ENCODE data around the gene MYMK. TPM values are rescaled to one million over a fixed set of nuclear protein-coding genes. Genes with fewer than 3 reads are reported as not detected.
A peak's percentile ranks its signal among the peaks of the same experiment; 100 is the strongest.

Gene MYMK
- total RNA-seq, 1 donor from 2014 or later: not detected

DNA sequence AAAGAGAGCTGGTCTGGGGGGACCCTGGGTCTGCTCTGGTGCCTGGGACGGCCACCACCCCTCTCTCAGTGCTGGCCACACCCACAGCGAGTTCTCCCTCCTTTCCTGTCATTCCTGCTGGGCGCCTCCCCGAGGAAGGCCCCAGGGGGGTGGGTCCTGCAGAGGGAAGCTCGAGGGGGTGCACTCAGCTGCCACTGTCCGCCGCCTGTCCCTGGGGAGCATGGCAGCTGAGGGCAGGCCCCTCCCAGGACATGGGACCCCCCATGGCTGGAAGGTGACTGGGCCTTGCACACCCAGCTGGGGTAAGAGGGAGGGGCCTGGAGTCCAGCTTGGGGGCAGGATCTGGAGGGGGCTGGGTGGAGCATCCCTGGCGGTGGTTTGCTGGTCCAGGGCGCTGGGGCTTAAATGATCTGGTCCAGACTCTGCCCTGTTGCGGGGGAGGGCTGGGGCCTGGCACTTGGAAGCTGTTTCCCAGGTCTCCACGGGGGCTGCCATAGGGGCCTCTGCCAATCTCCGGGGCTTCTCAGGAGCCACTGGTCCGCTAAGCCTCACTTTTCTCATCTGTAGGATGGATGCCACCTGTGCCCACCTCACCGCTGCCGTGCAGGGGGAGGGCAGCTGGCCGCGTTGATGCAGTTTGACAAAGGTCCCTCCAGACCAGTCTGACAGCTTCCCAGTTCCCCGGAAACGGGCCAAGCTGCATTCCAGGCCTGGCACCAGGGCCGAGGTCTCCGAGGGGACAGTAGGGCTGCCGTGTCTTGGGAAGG is 39.9 kb downstream of the MYMK start:
- H3K4me3 Mint-ChIP-seq (ENCODE audit: low read depth): no peak overlapping the region
- H3K27me3 Mint-ChIP-seq: peaks cover 36% of the 10 kb centered on the region
- DNase-seq (ENCODE audit: low spot score, unreplicated experiment): no peak
- H3K9me3 Mint-ChIP-seq (ENCODE audit: low read depth): no peaks in the 10 kb centered on the region
- no peak overlapping the region for H3K27ac Mint-ChIP-seq
- no peaks in the 10 kb centered on the region for H3K36me3 Mint-ChIP-seq (ENCODE audit: insufficient read depth)
- TF ChIP-seq, protein P1, sequence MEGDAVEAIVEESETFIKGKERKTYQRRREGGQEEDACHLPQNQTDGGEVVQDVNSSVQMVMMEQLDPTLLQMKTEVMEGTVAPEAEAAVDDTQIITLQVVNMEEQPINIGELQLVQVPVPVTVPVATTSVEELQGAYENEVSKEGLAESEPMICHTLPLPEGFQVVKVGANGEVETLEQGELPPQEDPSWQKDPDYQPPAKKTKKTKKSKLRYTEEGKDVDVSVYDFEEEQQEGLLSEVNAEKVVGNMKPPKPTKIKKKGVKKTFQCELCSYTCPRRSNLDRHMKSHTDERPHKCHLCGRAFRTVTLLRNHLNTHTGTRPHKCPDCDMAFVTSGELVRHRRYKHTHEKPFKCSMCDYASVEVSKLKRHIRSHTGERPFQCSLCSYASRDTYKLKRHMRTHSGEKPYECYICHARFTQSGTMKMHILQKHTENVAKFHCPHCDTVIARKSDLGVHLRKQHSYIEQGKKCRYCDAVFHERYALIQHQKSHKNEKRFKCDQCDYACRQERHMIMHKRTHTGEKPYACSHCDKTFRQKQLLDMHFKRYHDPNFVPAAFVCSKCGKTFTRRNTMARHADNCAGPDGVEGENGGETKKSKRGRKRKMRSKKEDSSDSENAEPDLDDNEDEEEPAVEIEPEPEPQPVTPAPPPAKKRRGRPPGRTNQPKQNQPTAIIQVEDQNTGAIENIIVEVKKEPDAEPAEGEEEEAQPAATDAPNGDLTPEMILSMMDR (IDR thresholded peaks at IDR 0.05; ENCODE audit: unreplicated experiment): no peak
- no peaks in the 10 kb centered on the region for H3K4me1 Mint-ChIP-seq (ENCODE audit: low read depth)

GRCh38 chr9:133483611-133484010 is 41.1 kb downstream of the MYMK start:
- no peaks in the 10 kb centered on the region for H3K36me3 Mint-ChIP-seq (ENCODE audit: insufficient read depth)
- no peak overlapping the region for H3K4me3 Mint-ChIP-seq (ENCODE audit: low read depth)
- no peaks in the 10 kb centered on the region for H3K9me3 Mint-ChIP-seq (ENCODE audit: low read depth)
- no peak overlapping the region for H3K27ac Mint-ChIP-seq
- DNase-seq (ENCODE audit: low spot score, unreplicated experiment): no peak
- H3K4me1 Mint-ChIP-seq (ENCODE audit: low read depth): no peaks in the 10 kb centered on the region
- TF ChIP-seq, protein P1 (IDR thresholded peaks at IDR 0.05; ENCODE audit: unreplicated experiment): no peak
- peaks cover 37% of the 10 kb centered on the region for H3K27me3 Mint-ChIP-seq

- peak; percentile 82 for DNase-seq (ENCODE audit: low spot score, unreplicated experiment)
- Mint-ChIP-seq H3K27ac (no peak within 1 kb of the TSS), H3K27me3 (peaks cover 37% of the 10 kb centered on the region), H3K4me3 (ENCODE audit: low read depth) (peak within 1 kb of the TSS; percentile 53), H3K4me1 (ENCODE audit: low read depth) (no peaks in the 10 kb centered on the region), H3K36me3 (ENCODE audit: insufficient read depth) (no peaks in the 10 kb centered on the region), H3K9me3 (ENCODE audit: low read depth) (no peaks in the 10 kb centered on the region)
- TF ChIP-seq, protein P1 (IDR thresholded peaks at IDR 0.05; ENCODE audit: unreplicated experiment): no peak
Measured at GRCh38 chr9:133478851-133479711, 45.7 kb downstream of the MYMK start, which contains the start of gene SLC2A6. Gene SLC2A6, minus strand, starts transcription at chr9:133479099. Its CDS starts 40 bp downstream, at chr9:133479059.

- Mint-ChIP-seq H3K27me3 (peaks cover 29% of the 10 kb centered on the region), H3K4me3 (ENCODE audit: low read depth) (peak overlapping the region; percentile 47), H3K27ac (no peak overlapping the region), H3K36me3 (ENCODE audit: insufficient read depth) (no peaks in the 10 kb centered on the region), H3K9me3 (ENCODE audit: low read depth) (no peaks in the 10 kb centered on the region), H3K4me1 (ENCODE audit: low read depth) (no peaks in the 10 kb centered on the region)
- no peak for DNase-seq (ENCODE audit: low spot score, unreplicated experiment)
- TF ChIP-seq, protein P1 (IDR thresholded peaks at IDR 0.05; ENCODE audit: unreplicated experiment): no peak
Measured at GRCh38 chr9:133477992-133478850, 46.5 kb downstream of the MYMK start.
